T-helper 2 cell (primary cell): ENCODE measurements around the gene PRRT2.

ENCODE experiments used
- DNase-seq, 5 experiments: peaks; one replicate each; pipeline versions ENCODE4 v3.0.0 to v3.0.0-alpha.2; 2012 to 2022

PRRT2 gene

DNA sequence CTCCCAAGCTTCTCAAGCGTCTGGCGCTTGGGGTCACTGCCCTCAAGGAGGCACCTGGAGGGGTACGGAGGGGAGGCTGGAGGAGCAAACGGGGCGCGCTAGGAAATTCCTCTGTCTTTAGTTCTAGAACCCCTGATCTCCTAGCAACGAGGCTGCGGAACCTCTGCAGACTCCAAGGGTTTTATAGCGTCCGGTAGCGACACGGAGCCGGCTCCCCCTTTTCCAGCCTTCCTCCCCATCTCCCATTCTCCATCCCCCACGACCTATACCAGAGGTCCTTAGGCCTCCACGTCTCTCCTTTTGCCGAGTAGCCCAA lies 51.6 kb downstream of the PRRT2 start:
- no peak for DNase-seq

DNA sequence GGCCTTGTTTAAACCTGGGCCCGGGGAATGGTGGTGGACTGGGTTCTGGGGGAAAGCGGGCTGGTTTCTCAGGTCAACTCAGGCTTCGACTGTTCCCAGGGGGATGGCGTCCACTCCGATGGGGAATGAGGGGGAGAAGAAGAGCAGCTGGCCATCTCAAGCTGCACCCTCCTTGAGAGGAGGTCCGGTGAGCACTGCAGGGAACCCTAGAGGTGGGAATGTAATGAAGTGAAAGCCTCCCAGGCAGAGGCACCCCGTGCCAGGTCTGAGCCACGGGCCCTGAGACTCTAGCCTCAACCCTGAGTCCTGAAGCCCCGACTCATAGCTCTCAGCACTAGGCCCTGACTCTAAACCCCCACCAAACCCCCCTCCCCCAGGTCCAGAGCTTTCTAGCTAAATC lies 52.2 kb downstream of the PRRT2 start:
- no peak for DNase-seq
